Naive thymus-derived CD4-positive, alpha-beta T cell (primary cell): Measurements from ENCODE around the gene MBD6. TPM values are rescaled to one million over a fixed set of nuclear protein-coding genes. Genes with fewer than 3 reads are reported as not detected.
"Not testable (repeated sequence)": the region's sequence is repeated elsewhere in the genome, so short reads cannot be mapped to it uniquely, and the experiment has no call there.

Experiments
- ATAC-seq: fragments of 150-1000 bp; cut with Tn5 transposase; 2 replicates; pipeline ENCODE4 v1.10.0; 2021; ENCODE audit warnings: mild to moderate bottlenecking, moderate library complexity
- CTCF ChIA-PET: fragments of 350-600 bp; sonication (Branson Sonifier 250); formaldehyde crosslinking; loops from one replicate; lab custom pipeline; 2021; ENCODE audit warnings: antibody characterized with exemption; lab: Charles Lee
- POLR2A ChIA-PET: fragments of 350-600 bp; sonication (Branson Sonifier 250); formaldehyde crosslinking; loops from one replicate; lab custom pipeline; 2021; ENCODE audit warnings: antibody characterized with exemption, inconsistent platforms; lab: Charles Lee
- DNase-seq, 9 donors: peaks; one replicate each; pipeline versions ENCODE4 v3.0.0 to v3.0.0-alpha.2; 2020 to 2022; ENCODE audit warnings: mixed read lengths in 1 of 9
- H3K27ac ChIP-seq: one replicate; pipeline ENCODE4 v1.7.0; 2013; ENCODE audit warnings: mild to moderate bottlenecking, low read depth, low read length, moderate library complexity
- H3K27me3 ChIP-seq, 2 donors: one replicate each; pipeline ENCODE4 v1.7.0; 2013; ENCODE audit warnings: low read length in 2 of 2, mild to moderate bottlenecking in 2 of 2, moderate library complexity in 2 of 2; ENCODE audit not compliant: control insufficient read depth in 2 of 2, insufficient read depth in 2 of 2
- H3K36me3 ChIP-seq, 3 experiments: 1 replicate in 2 of 3; 2 replicates in 1 of 3; pipeline ENCODE4 v1.7.0; 2013; ENCODE audit warnings: low read length in 3 of 3, mild to moderate bottlenecking in 3 of 3, moderate library complexity in 1 of 3; ENCODE audit not compliant: insufficient read depth in 3 of 3, control insufficient read depth in 2 of 3
- H3K4me1 ChIP-seq, 2 donors: one replicate each; pipeline ENCODE4 v1.7.0; 2013; ENCODE audit warnings: low read length in 2 of 2, mild to moderate bottlenecking in 2 of 2, moderate library complexity in 1 of 2; ENCODE audit not compliant: control insufficient read depth in 2 of 2, insufficient read depth in 2 of 2
- H3K4me3 ChIP-seq: 2 replicates; pipeline ENCODE4 v1.7.0; 2013; ENCODE audit warnings: mild to moderate bottlenecking, low read length
- H3K9me3 ChIP-seq, 3 experiments: 1 replicate in 2 of 3; 2 replicates in 1 of 3; pipeline ENCODE4 v1.7.0; 2013; ENCODE audit warnings: low read length in 3 of 3; ENCODE audit not compliant: control insufficient read depth in 2 of 3
- H3K27ac Mint-ChIP-seq, 9 donors: one replicate each; pipeline ENCODE4 v1.8.0; 2020 to 2022; ENCODE audit warnings: mixed read lengths in 9 of 9, mild to moderate bottlenecking in 8 of 9, moderate library complexity in 5 of 9, inconsistent platforms in 2 of 9
- H3K27me3 Mint-ChIP-seq, 5 donors: one replicate each; pipeline ENCODE4 v1.8.0; 2021 to 2022; ENCODE audit warnings: mixed read lengths in 5 of 5, mild to moderate bottlenecking in 1 of 5
- H3K36me3 Mint-ChIP-seq, 5 donors: one replicate each; pipeline ENCODE4 v1.8.0; 2020 to 2022; ENCODE audit warnings: mixed read lengths in 5 of 5, mild to moderate bottlenecking in 3 of 5, inconsistent platforms in 1 of 5
- H3K4me1 Mint-ChIP-seq, 7 donors: one replicate each; pipeline ENCODE4 v1.8.0; 2020 to 2022; ENCODE audit warnings: mixed read lengths in 7 of 7, mild to moderate bottlenecking in 3 of 7, inconsistent platforms in 1 of 7
- H3K4me3 Mint-ChIP-seq, 10 donors: one replicate each; pipeline ENCODE4 v1.8.0; 2020 to 2022; ENCODE audit warnings: mild to moderate bottlenecking in 10 of 10, mixed read lengths in 10 of 10, moderate library complexity in 6 of 10, inconsistent platforms in 2 of 10
- H3K9me3 Mint-ChIP-seq, 11 donors: one replicate each; pipeline ENCODE4 v1.8.0; 2020 to 2022; ENCODE audit warnings: mixed read lengths in 11 of 11, mild to moderate bottlenecking in 4 of 11, inconsistent platforms in 1 of 11, moderate library complexity in 1 of 11
- intact Hi-C, 2 donors: fragments of 100-400 bp; cut with micrococcal nuclease; formaldehyde crosslinking; loops; one replicate each; pipeline ENCODE4 v1.15.1; 2023
- polyA plus RNA-seq, 2 donors: library from polyadenylated mRNA; unstranded; fragments of 300-500 nt; fragmentation: Illumina TruSeq; gene quantifications; one replicate each; pipeline ENCODE4 v1.2.3, GENCODE V29; 2021
- total RNA-seq, 6 experiments: library from RNA in 5 of 6; stranded (reverse) in 5 of 6; gene quantifications; 1 replicate in 5 of 6; 2 replicates in 1 of 6; pipeline ENCODE4 v1.2.3 and lab custom pipeline; 2021 to 2026

The MBD6 gene
- total and polyA plus RNA-seq, 7 experiments from 2014 or later = 0.50 to 127 (median 108) TPM

- ChIA-PET CTCF (no interaction called here), POLR2A (interaction anchor here (0.7 to 3.4 kb wide), 10 partner anchors 8 to 57 kb away, joined by 3 to 16 read pairs (median 4); partner anchors contain the start of genes ARHGAP9 and GLI1)
- H3K4me1 Mint-ChIP-seq = peaks cover 22 to 49% (median 32%) of the 10 kb centered on the region in 7 donors
- Histone ChIP-seq H3K4me3 (no peak overlapping the region), H3K9me3 (no peaks in the 10 kb centered on the region), H3K27me3 (no peaks in the 10 kb centered on the region), H3K4me1 (peaks cover 13 to 17% of the 10 kb centered on the region in 2 donors), H3K36me3 (peaks cover 20 to 66% (median 27%) of the 10 kb centered on the region in 3 experiments), H3K27ac (peak overlapping the region; percentile 2)
- H3K36me3 Mint-ChIP-seq = peaks cover 5 to 46% (median 33%) of the 10 kb centered on the region in 5 donors
- ATAC-seq = no peak
- peaks cover 0 to 4% (median 0%) of the 10 kb centered on the region in 5 donors for H3K27me3 Mint-ChIP-seq
- H3K27ac Mint-ChIP-seq = peak overlapping the region in 8 of 9 donors; percentile 32 to 70 (median 54)
- DNase-seq = no peak
- no peak overlapping the region for H3K4me3 Mint-ChIP-seq
- intact Hi-C loops = no loop called here
- peaks cover 0 to 9% (median 0%) of the 10 kb centered on the region in 11 donors for H3K9me3 Mint-ChIP-seq
These were observed 6.6 kb upstream of the MBD6 start for GRCh38 chr12:57515934-57516541.

- POLR2A ChIA-PET = interaction anchor here (0.6 to 3.4 kb wide), 13 partner anchors 8 to 797 kb away, joined by 3 to 16 read pairs (median 4); partner anchors contain the start of genes ARHGAP9 and GLI1
- intact Hi-C loops = no loop called here
- Histone ChIP-seq H3K36me3 (peaks cover 19 to 59% (median 21%) of the 10 kb centered on the region in 3 experiments), H3K27ac (no peak overlapping the region), H3K9me3 (no peaks in the 10 kb centered on the region), H3K4me3 (no peak overlapping the region), H3K27me3 (no peaks in the 10 kb centered on the region), H3K4me1 (peaks cover 19 to 24% of the 10 kb centered on the region in 2 donors)
- DNase-seq = no peak
- H3K4me1 Mint-ChIP-seq = peaks cover 25 to 56% (median 38%) of the 10 kb centered on the region in 7 donors
- H3K36me3 Mint-ChIP-seq = peaks cover 5 to 46% (median 32%) of the 10 kb centered on the region in 5 donors
- ATAC-seq = no peak
- no peak overlapping the region for H3K4me3 Mint-ChIP-seq
- peaks cover 0 to 4% (median 0%) of the 10 kb centered on the region in 5 donors for H3K27me3 Mint-ChIP-seq
- peaks cover 0 to 9% (median 0%) of the 10 kb centered on the region in 11 donors for H3K9me3 Mint-ChIP-seq
- CTCF ChIA-PET = no interaction called here
- peak overlapping the region in 7 of 9 donors; percentile 4 to 99 (median 64) for H3K27ac Mint-ChIP-seq
These were observed 5.9 kb upstream of the MBD6 start for GRCh38 chr12:57516617-57517153.

- H3K4me3 Mint-ChIP-seq = peak overlapping the region in 4 of 10 donors; percentile 38 to 68 (median 46)
- CTCF ChIA-PET = no interaction called here
- H3K36me3 ChIP-seq = peaks cover 14 to 54% (median 16%) of the 10 kb centered on the region in 3 experiments
These were observed 5.4 kb upstream of the MBD6 start for GRCh38 chr12:57517187-57517586.

GRCh38 chr12:57517718-57518117, 4.9 kb upstream of the MBD6 start:
- POLR2A ChIA-PET = interaction anchor here (0.5 to 3.4 kb wide), 7 partner anchors 12 to 291 kb away, joined by 3 to 16 read pairs (median 4); partner anchors contain the start of gene ARHGAP9
- DNase-seq, H3K9me3 Mint-ChIP-seq, CTCF ChIA-PET, ATAC-seq, H3K9me3 ChIP-seq, intact Hi-C loops, H3K27me3 ChIP-seq, H3K4me3 ChIP-seq, H3K27me3 Mint-ChIP-seq: not testable (repeated sequence)
- Mint-ChIP-seq H3K36me3 (peaks cover 5 to 38% (median 23%) of the 10 kb centered on the region in 5 donors), H3K27ac (peak overlapping the region in 8 of 9 donors; percentile 55 to 99 (median 83)), H3K4me3 (peak overlapping the region in 6 of 10 donors; percentile 38 to 98 (median 51)), H3K4me1 (peaks cover 28 to 60% (median 39%) of the 10 kb centered on the region in 7 donors)
- H3K27ac ChIP-seq = peak overlapping the region; percentile 9
- peaks cover 23 to 29% of the 10 kb centered on the region in 2 donors for H3K4me1 ChIP-seq
- H3K36me3 ChIP-seq = peaks cover 13 to 49% (median 16%) of the 10 kb centered on the region in 3 experiments

More at GRCh38 chr12:57517187-57517586, 5.4 kb upstream of the MBD6 start:
- no peak for ATAC-seq
- H3K27ac Mint-ChIP-seq = peak overlapping the region in 7 of 9 donors; percentile 64 to 99 (median 72)
- no peak for DNase-seq
- Histone ChIP-seq H3K27me3 (no peaks in the 10 kb centered on the region), H3K4me3 (no peak overlapping the region), H3K27ac (peak overlapping the region; percentile 9), H3K4me1 (peaks cover 23 to 29% of the 10 kb centered on the region in 2 donors), H3K9me3 (no peaks in the 10 kb centered on the region)
- peaks cover 0 to 9% (median 0%) of the 10 kb centered on the region in 11 donors for H3K9me3 Mint-ChIP-seq
- peaks cover 0 to 6% (median 0%) of the 10 kb centered on the region in 5 donors for H3K27me3 Mint-ChIP-seq
- H3K36me3 Mint-ChIP-seq = peaks cover 5 to 42% (median 28%) of the 10 kb centered on the region in 5 donors
- intact Hi-C loops = no loop called here
- POLR2A ChIA-PET = interaction anchor here (0.5 to 3.4 kb wide), 10 partner anchors 13 to 798 kb away, joined by 3 to 16 read pairs (median 4); partner anchors contain the start of gene ARHGAP9
- H3K4me1 Mint-ChIP-seq = peaks cover 28 to 58% (median 43%) of the 10 kb centered on the region in 7 donors

GRCh38 chr12:57518176-57518919, 4.3 kb upstream of the MBD6 start:
- no peak for DNase-seq
- Mint-ChIP-seq H3K4me3 (peak overlapping the region; percentile 23 to 99 (median 98)), H3K27me3 (peaks cover 0 to 7% (median 0%) of the 10 kb centered on the region in 5 donors), H3K27ac (peak overlapping the region; percentile 77 to 100 (median 99)), H3K9me3 (peaks cover 0 to 11% (median 0%) of the 10 kb centered on the region in 11 donors), H3K4me1 (peaks cover 31 to 63% (median 43%) of the 10 kb centered on the region in 7 donors), H3K36me3 (peaks cover 0 to 32% (median 22%) of the 10 kb centered on the region in 5 donors)
- H3K9me3 ChIP-seq = no peaks in the 10 kb centered on the region
- CTCF ChIA-PET = no interaction called here
- POLR2A ChIA-PET = interaction anchor here (0.7 to 3.3 kb wide), 6 partner anchors 11 to 223 kb away, joined by 3 to 16 read pairs (median 4); partner anchors contain the start of gene ARHGAP9
- no peaks in the 10 kb centered on the region for H3K27me3 ChIP-seq
- ATAC-seq = no peak
- no peak overlapping the region for H3K4me3 ChIP-seq
- peak overlapping the region; percentile 95 for H3K27ac ChIP-seq
- intact Hi-C loops = no loop called here
- H3K36me3 ChIP-seq = peaks cover 10 to 43% (median 13%) of the 10 kb centered on the region in 3 experiments
- H3K4me1 ChIP-seq = peaks cover 24 to 32% of the 10 kb centered on the region in 2 donors
